ENCODE measurements around the gene FAM193B.

FAM193B gene

DNA sequence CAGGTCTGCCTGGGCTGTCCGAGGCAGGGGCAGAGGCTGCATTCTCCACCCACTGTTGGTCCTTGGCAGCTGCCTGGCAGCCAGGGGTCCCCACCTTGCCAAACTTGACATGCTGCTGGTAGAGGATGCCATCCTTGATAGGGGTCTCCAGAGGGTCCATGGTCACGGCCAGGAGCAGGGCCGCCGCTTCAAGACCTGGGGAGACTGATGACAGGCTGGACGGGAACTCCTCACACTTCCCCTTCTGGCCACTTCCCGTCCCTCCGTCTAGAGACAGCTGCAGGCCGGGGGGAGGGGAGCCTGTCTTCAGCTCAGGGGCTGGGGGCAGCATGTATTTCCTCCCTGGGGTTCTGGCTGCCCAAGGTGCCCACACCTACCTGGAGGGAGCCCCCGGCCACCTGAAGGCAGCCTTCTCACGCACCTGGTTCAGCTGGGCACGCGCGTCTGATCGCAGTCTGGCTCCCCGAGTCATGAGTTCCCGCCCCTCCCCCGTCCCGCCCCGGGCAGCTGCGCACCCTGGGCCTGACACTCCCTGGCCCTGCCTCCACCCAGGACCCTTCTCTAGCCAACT is 44.9 kb downstream of the FAM193B start, which contains the start of gene DOK3:
DOK3 (minus strand) TSS at position 446 of the 571 bp plus-strand sequence; CDS start at position 160, 286 bp downstream.
- ChIA-PET POLR2A (interaction anchor here (0.6 to 1.2 kb wide), 2 partner anchors 12 to 16 kb away, joined by 3 read pairs; no protein-coding TSS in a partner anchor), CTCF (interaction anchor here (0.7 to 1.8 kb wide), 2 partner anchors 9 to 119 kb away, joined by 3 read pairs; no protein-coding TSS in a partner anchor)
- TF ChIP-seq SP1 (IDR thresholded peaks at IDR 0.05) (no peak), PKNOX1 (IDR thresholded peaks at IDR 0.05) (no peak), ZNF384 (IDR thresholded peaks at IDR 0.05) (no peak), FOXK2 (IDR thresholded peaks at IDR 0.05) (no peak), ELF4 (IDR thresholded peaks at IDR 0.05) (no peak), FOXA1 (IDR thresholded peaks at IDR 0.05) (no peak), ARNT (IDR thresholded peaks at IDR 0.05) (no peak), SUZ12 (IDR thresholded peaks at IDR 0.05) (no peak), TARDBP (IDR thresholded peaks at IDR 0.05) (no peak), L3MBTL2 (conservative IDR thresholded peaks at IDR 0.05) (no peak), HDGF (IDR thresholded peaks at IDR 0.05; ENCODE audit: borderline replicate concordance) (no peak), FOXM1 (IDR thresholded peaks at IDR 0.05; ENCODE audit: borderline replicate concordance) (no peak), BHLHE40 (IDR thresholded peaks at IDR 0.05; ENCODE audit: borderline replicate concordance) (no peak), CTBP1 (IDR thresholded peaks at IDR 0.05; ENCODE audit: borderline replicate concordance) (no peak), NFRKB (IDR thresholded peaks at IDR 0.05) (no peak)
- DNase-seq (ENCODE audit: extremely low spot score) = no peak

DNA sequence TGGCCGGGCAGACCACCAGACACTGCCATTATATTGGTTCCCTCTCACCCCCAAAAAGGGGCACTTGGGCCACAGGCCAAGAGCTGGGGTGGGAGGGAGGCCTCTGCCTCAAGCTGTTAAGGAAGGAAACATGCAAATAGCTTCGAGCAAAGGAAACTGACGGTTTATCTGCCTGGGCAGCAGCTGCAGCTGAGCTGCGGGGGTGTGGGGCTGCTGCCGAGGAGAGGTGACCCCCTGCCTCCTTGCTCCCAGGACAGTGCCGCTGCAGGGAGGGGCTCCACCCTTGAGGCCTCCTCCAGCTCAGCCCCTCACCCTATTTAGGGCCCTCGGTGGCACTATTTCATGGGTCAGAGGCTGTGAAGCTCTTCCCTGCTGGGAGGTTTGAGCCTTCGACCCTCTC is 45.5 kb downstream of the FAM193B start:
- ChIA-PET CTCF (interaction anchor here (0.7 to 1.8 kb wide), 2 partner anchors 10 to 118 kb away, joined by 3 read pairs; no protein-coding TSS in a partner anchor), POLR2A (interaction anchor here (0.6 to 1.6 kb wide), 3 partner anchors 9 to 16 kb away, joined by 3 read pairs; no protein-coding TSS in a partner anchor)
- TF ChIP-seq BHLHE40 (IDR thresholded peaks at IDR 0.05; ENCODE audit: borderline replicate concordance) (no peak), ELF4 (IDR thresholded peaks at IDR 0.05) (no peak), LEF1 (IDR thresholded peaks at IDR 0.05; ENCODE audit: borderline replicate concordance) (no peak), CTBP1 (IDR thresholded peaks at IDR 0.05; ENCODE audit: borderline replicate concordance) (no peak), L3MBTL2 (conservative IDR thresholded peaks at IDR 0.05) (no peak), PKNOX1 (IDR thresholded peaks at IDR 0.05) (no peak), FOXA1 (IDR thresholded peaks at IDR 0.05) (no peak), HDGF (IDR thresholded peaks at IDR 0.05; ENCODE audit: borderline replicate concordance) (no peak), SP1 (IDR thresholded peaks at IDR 0.05) (no peak), FOXM1 (IDR thresholded peaks at IDR 0.05; ENCODE audit: borderline replicate concordance) (no peak), ZNF384 (IDR thresholded peaks at IDR 0.05) (no peak), NFRKB (IDR thresholded peaks at IDR 0.05) (no peak), ARNT (IDR thresholded peaks at IDR 0.05) (no peak), SUZ12 (IDR thresholded peaks at IDR 0.05) (no peak), FOXK2 (IDR thresholded peaks at IDR 0.05) (no peak), TARDBP (IDR thresholded peaks at IDR 0.05) (no peak)
- no peak for DNase-seq (ENCODE audit: extremely low spot score)

GRCh38 chr5:177508221-177508611 is 46.1 kb downstream of the FAM193B start:
- DNase-seq (ENCODE audit: extremely low spot score) = no peak
- POLR2A ChIA-PET = interaction anchor here (1.6 kb wide), 1 partner anchor 9 kb away, joined by 3 read pairs; no protein-coding TSS in a partner anchor
- CTCF ChIA-PET = interaction anchor here (0.6 to 1.8 kb wide), 3 partner anchors 11 to 117 kb away, joined by 3 to 4 read pairs (median 3); partner anchors contain the start of gene PDLIM7
- TF ChIP-seq FOXA1 (IDR thresholded peaks at IDR 0.05) (no peak), HDGF (IDR thresholded peaks at IDR 0.05; ENCODE audit: borderline replicate concordance) (no peak), CTBP1 (IDR thresholded peaks at IDR 0.05; ENCODE audit: borderline replicate concordance) (no peak), LEF1 (IDR thresholded peaks at IDR 0.05; ENCODE audit: borderline replicate concordance) (no peak)

GRCh38 chr5:177507596-177508220 is 46.7 kb downstream of the FAM193B start:
- POLR2A ChIA-PET = interaction anchor here (1.6 to 1.8 kb wide), 2 partner anchors 8 to 10 kb away, joined by 3 to 8 read pairs; no protein-coding TSS in a partner anchor
- CTCF ChIA-PET = interaction anchor here (0.6 to 1.8 kb wide), 3 partner anchors 10 to 117 kb away, joined by 3 to 4 read pairs (median 3); partner anchors contain the start of gene PDLIM7

More at GRCh38 chr5:177507596-177508220, 46.7 kb downstream of the FAM193B start:
- no peak for TF ChIP-seq FOXK2 (IDR thresholded peaks at IDR 0.05)
- no peak for TF ChIP-seq SP1 (IDR thresholded peaks at IDR 0.05)
- no peak for TF ChIP-seq LEF1 (IDR thresholded peaks at IDR 0.05; ENCODE audit: borderline replicate concordance)
- TF ChIP-seq BHLHE40 (IDR thresholded peaks at IDR 0.05; ENCODE audit: borderline replicate concordance) = no peak
- TF ChIP-seq SUZ12 (IDR thresholded peaks at IDR 0.05) = no peak
- TF ChIP-seq ELF4 (IDR thresholded peaks at IDR 0.05) = no peak
- no peak for TF ChIP-seq FOXM1 (IDR thresholded peaks at IDR 0.05; ENCODE audit: borderline replicate concordance)
- no peak for TF ChIP-seq HDGF (IDR thresholded peaks at IDR 0.05; ENCODE audit: borderline replicate concordance)
- no peak for TF ChIP-seq L3MBTL2 (conservative IDR thresholded peaks at IDR 0.05)
- no peak for TF ChIP-seq CTBP1 (IDR thresholded peaks at IDR 0.05; ENCODE audit: borderline replicate concordance)
- TF ChIP-seq ZNF384 (IDR thresholded peaks at IDR 0.05) = no peak
- no peak for TF ChIP-seq NFRKB (IDR thresholded peaks at IDR 0.05)
- no peak for TF ChIP-seq FOXA1 (IDR thresholded peaks at IDR 0.05)
- TF ChIP-seq TARDBP (IDR thresholded peaks at IDR 0.05) = no peak
- no peak for TF ChIP-seq ARNT (IDR thresholded peaks at IDR 0.05)
- TF ChIP-seq PKNOX1 (IDR thresholded peaks at IDR 0.05) = no peak
- no peak for DNase-seq (ENCODE audit: extremely low spot score)

All from HEK293T (cell line).